LNCaP clone FGC (cell line): Measurements from ENCODE around the gene DLG5.
A peak's percentile ranks its signal among the peaks of the same experiment; 100 is the strongest.

Experiments used
- DNase-seq: peaks from one replicate; pipeline ENCODE4 v3.0.0-alpha.2; 2011; ENCODE audit warnings: low read depth
- H3K4me3 ChIP-seq: 2 replicates; pipeline ENCODE4 v1.5.1; 2011; ENCODE audit warnings: mild to moderate bottlenecking, low read depth, low read length, control low read depth
- CTCF ChIP-seq: IDR thresholded peaks from 2 replicates; pipeline ENCODE4 v1.5.1; 2012; ENCODE audit warnings: mild to moderate bottlenecking; ENCODE audit not compliant: control insufficient read depth, insufficient read depth; ENCODE audit errors: extremely low read depth

DLG5 gene

GRCh38 chr10:77893386-77893785 is 33.2 kb downstream of the DLG5 start:
- no peak overlapping the region for H3K4me3 ChIP-seq
- no peak for DNase-seq
- no peak for TF ChIP-seq CTCF

- TF ChIP-seq CTCF: no peak
- H3K4me3 ChIP-seq: no peak overlapping the region
- no peak for DNase-seq
These were observed 33.8 kb downstream of the DLG5 start for GRCh38 chr10:77892761-77893160.

- H3K4me3 ChIP-seq: no peak overlapping the region
- no peak for DNase-seq
- TF ChIP-seq CTCF: no peak
These were observed 34.4 kb downstream of the DLG5 start for GRCh38 chr10:77892021-77892739.

- DNase-seq: no peak
- peak; percentile 18; the same call in 1 of the 2 replicates for TF ChIP-seq CTCF
- no peak overlapping the region for H3K4me3 ChIP-seq
These were observed 36.5 kb downstream of the DLG5 start for GRCh38 chr10:77890097-77890496.

- peak; percentile 99 for DNase-seq
- TF ChIP-seq CTCF: no peak
- peak overlapping the region; percentile 48 for H3K4me3 ChIP-seq
These were observed 37.2 kb downstream of the DLG5 start for GRCh38 chr10:77889277-77889903.

GRCh38 chr10:77888356-77888703 is 38.2 kb downstream of the DLG5 start:
- no peak for DNase-seq
- no peak for TF ChIP-seq CTCF
- H3K4me3 ChIP-seq: peak overlapping the region; percentile 48
